GM19239 (cell line): Measurements from ENCODE around the gene YWHAB.

Experiments used
- DNase-seq: peaks from one replicate; pipeline ENCODE4 v3.0.0; 2011; ENCODE audit warnings: low spot score; ENCODE audit not compliant: insufficient read length
- FAIRE-seq: peaks from 2 replicates; lab custom pipeline; 2011; peaks lifted over from hg19 to GRCh38; lab: Jason Lieb, UNC

The YWHAB gene

DNA sequence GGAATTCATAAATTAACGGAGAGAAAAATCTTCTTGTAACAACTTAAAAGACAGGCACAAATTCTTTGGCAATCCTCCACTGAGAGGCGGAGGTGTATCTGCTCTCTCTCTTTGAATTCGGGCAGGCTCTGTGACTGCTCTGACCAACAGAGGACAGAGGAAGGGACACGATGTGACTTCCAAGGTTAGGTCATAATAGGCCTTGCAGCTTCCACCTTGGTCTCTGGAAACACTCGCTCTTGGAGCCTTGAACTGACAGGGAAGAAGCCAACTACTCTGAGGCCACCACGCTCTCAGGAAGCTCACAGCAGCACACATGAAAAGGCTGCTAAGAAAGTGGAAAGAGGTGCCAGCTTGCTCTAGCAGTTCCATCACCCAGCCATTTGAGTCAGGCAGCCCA is 59.8 kb downstream of the YWHAB start:
- no peak for DNase-seq
- no peak for FAIRE-seq

GRCh38 chr20:44946271-44946852 is 60.9 kb downstream of the YWHAB start:
- DNase-seq (no peak), FAIRE-seq (no peak)

GRCh38 chr20:44948107-44948506 is 62.6 kb downstream of the YWHAB start:
- DNase-seq (no peak), FAIRE-seq (no peak)

- no peak for DNase-seq
- FAIRE-seq: no peak
These were observed 63.0 kb downstream of the YWHAB start for GRCh38 chr20:44948513-44948912.

DNA sequence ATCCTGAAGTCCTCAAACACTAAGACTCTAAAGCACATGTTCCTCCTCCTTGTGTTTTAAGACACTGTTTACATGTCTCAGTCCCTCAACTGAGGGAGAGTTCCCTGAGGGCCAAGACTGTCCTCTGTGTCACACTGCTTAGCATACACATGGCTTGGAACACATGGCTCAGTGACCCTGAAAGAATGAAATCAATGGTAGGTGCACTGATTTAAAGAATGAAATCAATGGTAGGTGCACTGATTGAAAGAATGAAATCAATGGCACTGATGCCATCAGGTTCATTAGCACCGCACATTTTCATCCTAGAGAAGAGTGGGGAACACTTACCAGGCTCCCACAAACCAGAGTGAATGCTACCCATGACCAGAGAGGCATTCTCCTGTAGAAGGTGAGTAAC is 64.9 kb downstream of the YWHAB start:
- DNase-seq (no peak), FAIRE-seq (no peak)

- FAIRE-seq: no peak
These were observed 67.2 kb downstream of the YWHAB start for GRCh38 chr20:44952731-44953130.

DNA sequence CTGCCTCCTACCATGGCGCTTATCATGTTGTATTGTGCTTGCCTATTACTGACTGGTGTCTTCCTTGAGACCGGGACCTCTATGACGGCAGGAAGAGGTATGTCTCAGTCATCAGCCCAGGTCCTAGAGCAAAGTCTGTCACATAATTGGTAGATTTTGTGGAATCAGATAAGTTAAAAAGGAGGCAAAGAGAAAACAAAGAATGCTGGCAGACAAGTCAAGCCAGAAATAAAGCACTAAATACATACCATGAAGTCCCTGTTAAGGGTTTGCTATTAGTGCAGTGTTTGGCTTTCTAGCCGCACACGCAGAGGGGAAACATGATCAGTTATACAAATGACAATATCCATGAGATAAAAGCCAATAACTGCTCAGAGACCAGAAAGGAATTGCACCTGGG is 68.7 kb downstream of the YWHAB start:
- no peak for DNase-seq
- FAIRE-seq: no peak

More at GRCh38 chr20:44952731-44953130, 67.2 kb downstream of the YWHAB start:
- no peak for DNase-seq

DNA sequence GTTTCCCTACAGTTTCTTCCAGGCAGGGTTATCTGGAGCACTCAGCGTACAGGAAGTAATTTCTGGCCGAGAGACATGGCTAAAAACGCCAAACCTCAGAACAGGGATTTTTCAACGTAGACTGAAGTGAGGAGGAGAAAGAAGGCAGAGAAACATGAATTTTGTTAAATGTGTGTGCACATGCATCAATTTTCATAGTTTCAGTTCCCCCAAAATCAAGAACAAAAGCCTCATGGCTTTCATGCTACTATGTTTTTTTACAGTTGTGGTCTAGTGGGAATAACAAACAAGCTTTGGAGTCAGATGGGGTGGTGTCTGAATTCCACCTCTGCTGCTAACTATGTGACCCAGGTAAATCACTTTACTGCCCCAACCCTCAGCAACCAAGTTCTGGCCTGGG is 69.8 kb downstream of the YWHAB start:
- FAIRE-seq: no peak
- DNase-seq: no peak

DNA sequence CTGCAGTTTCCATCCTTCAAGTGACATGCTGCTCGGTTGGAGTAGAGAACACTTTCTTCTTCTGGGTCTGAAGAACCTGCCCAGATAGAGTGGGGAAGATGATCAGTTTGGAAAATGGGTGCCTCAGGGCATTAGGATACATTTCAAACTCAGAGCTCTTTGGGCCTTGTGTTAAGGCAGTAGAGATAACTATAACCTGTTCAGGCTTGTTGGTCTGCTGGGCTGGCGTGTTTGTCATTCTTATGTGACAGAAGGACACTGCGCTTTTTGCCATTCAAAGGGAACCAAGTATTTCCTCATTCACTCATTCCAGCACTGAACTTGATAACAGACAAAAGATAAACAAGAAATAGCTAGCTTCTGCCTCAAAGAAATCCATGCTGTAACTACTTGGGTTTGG is 70.9 kb downstream of the YWHAB start:
- no peak for FAIRE-seq
- DNase-seq: no peak
